Measurements from ENCODE around the gene KRTAP5-8. TPM values are rescaled to one million over a fixed set of nuclear protein-coding genes. Genes with fewer than 3 reads are reported as not detected.

KRTAP5-8 gene
- total RNA-seq, 1 experiment from 2014 or later: not detected

DNA sequence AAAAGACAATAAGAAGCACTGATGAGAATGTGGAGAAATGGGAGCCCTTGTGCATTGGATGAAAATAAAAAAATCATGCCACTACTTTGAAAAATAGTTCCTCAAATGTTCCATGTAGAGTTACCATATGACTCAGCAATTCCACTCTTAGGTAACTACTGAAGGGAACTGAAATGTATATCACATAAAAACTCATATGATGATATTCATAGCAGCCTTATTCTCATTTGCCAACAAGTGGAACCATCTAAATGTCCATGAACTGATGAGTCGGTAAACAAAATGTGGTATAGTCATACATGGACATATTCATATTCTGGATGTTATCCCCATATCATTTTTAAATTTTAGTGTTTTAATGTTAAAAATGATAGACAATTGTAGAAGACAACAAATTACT lies 13.9 kb downstream of the KRTAP5-8 start:
- H3K4me3 Mint-ChIP-seq (ENCODE audit: unreplicated experiment): no peak overlapping the region
- Histone ChIP-seq H3K36me3 (ENCODE audit: control insufficient read depth, insufficient read depth, low read length) (no peaks in the 10 kb centered on the region), H3K9me3 (no peaks in the 10 kb centered on the region), H3K27me3 (replicated peaks; ENCODE audit: control insufficient read depth, insufficient read depth, low read length) (no peaks in the 10 kb centered on the region), H3K4me3 (ENCODE audit: low read depth, low read length) (no peak overlapping the region), H3K4me1 (no peaks in the 10 kb centered on the region)
- BruUV-seq (replicated peaks): no TSS peak
- no peak for TF ChIP-seq CTCF (IDR thresholded peaks at IDR 0.05; ENCODE audit: insufficient read depth in 1 of 2, low read depth in 1 of 2, low read length in 1 of 2, severe bottlenecking in 1 of 2, unreplicated experiment in 1 of 2)
- peaks cover under 1% of the 10 kb centered on the region for H3K9me3 Mint-ChIP-seq (ENCODE audit: unreplicated experiment)
- POLR2A ChIA-PET: no interaction called here
- H3K27ac Mint-ChIP-seq (ENCODE audit: unreplicated experiment): no peak overlapping the region
- CTCF ChIA-PET: interaction anchor here (0.9 kb wide), 1 partner anchor 28 kb away, joined by 4 read pairs; no protein-coding TSS in a partner anchor
- no peaks in the 10 kb centered on the region for H3K4me1 Mint-ChIP-seq (ENCODE audit: low read depth, unreplicated experiment)
- intact Hi-C loops (cut with micrococcal nuclease; ENCODE audit: unreplicated experiment): no loop called here
- DNase-seq: no peak
- H3K36me3 Mint-ChIP-seq (ENCODE audit: insufficient read depth, unreplicated experiment): no peaks in the 10 kb centered on the region
- H3K27me3 Mint-ChIP-seq (ENCODE audit: insufficient read depth, unreplicated experiment): peaks cover 5% of the 10 kb centered on the region

DNA sequence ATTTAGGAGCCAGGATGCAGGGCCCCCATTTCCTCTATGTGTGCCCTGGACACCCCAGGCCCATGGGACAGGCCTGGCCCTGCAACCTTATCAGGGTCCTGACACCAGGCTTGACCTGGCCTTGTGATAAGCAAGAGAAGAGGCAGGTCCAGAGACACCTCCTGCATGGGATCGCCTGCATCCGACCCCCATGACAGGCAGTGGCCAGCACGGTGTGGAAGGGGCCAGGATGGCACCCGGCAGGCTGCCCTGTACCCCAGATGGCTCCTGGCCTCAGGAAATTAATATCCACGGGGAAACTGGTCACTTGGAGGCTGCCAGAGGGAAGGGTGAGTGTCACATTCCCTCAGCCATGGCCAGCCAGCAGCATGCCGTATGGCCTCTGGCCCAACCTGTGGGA lies 17.2 kb downstream of the KRTAP5-8 start:
- H3K27me3 ChIP-seq (replicated peaks; ENCODE audit: control insufficient read depth, insufficient read depth, low read length): no peaks in the 10 kb centered on the region

DNA sequence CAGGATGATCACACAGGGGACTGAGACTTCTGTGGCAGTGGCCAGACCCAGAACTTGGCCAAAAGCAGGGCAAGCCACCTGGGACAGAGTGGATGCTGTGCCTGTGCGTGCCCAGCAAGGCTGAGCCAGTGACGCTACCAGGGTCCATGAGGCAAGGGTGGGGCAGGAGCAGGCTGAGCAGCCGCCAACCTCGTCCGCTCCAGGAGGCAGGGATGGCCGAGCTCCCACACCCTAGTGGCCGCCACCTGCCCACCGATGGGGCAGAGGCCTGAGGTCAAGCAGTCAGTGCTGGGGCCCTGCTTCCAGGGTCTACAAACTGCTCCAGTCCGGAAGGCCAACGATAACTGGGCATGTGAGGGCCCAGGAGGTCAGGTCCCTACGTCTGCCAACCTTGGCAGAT lies 17.7 kb downstream of the KRTAP5-8 start:
- H3K4me3 ChIP-seq (ENCODE audit: low read depth, low read length): no peak overlapping the region
- H3K36me3 ChIP-seq (ENCODE audit: control insufficient read depth, insufficient read depth, low read length): no peaks in the 10 kb centered on the region
- Mint-ChIP-seq H3K4me3 (ENCODE audit: unreplicated experiment) (no peak overlapping the region), H3K9me3 (ENCODE audit: unreplicated experiment) (no peaks in the 10 kb centered on the region), H3K27me3 (ENCODE audit: insufficient read depth, unreplicated experiment) (no peaks in the 10 kb centered on the region), H3K27ac (ENCODE audit: unreplicated experiment) (no peak overlapping the region), H3K36me3 (ENCODE audit: insufficient read depth, unreplicated experiment) (no peaks in the 10 kb centered on the region), H3K4me1 (ENCODE audit: low read depth, unreplicated experiment) (no peaks in the 10 kb centered on the region)
- H3K27me3 ChIP-seq (replicated peaks; ENCODE audit: control insufficient read depth, insufficient read depth, low read length): no peaks in the 10 kb centered on the region
- ChIA-PET POLR2A (no interaction called here), CTCF (no interaction called here)
- no peak for TF ChIP-seq CTCF (IDR thresholded peaks at IDR 0.05; ENCODE audit: insufficient read depth in 1 of 2, low read depth in 1 of 2, low read length in 1 of 2, severe bottlenecking in 1 of 2, unreplicated experiment in 1 of 2)
- H3K9me3 ChIP-seq: peaks cover 6% of the 10 kb centered on the region
- no peaks in the 10 kb centered on the region for H3K4me1 ChIP-seq
- no TSS peak for BruUV-seq (replicated peaks)
- intact Hi-C loops (cut with micrococcal nuclease; ENCODE audit: unreplicated experiment): no loop called here
- DNase-seq: no peak

More for the DNA sequence above, 17.2 kb downstream of the KRTAP5-8 start:
- Mint-ChIP-seq H3K27ac (ENCODE audit: unreplicated experiment) (no peak overlapping the region), H3K27me3 (ENCODE audit: insufficient read depth, unreplicated experiment) (no peaks in the 10 kb centered on the region), H3K36me3 (ENCODE audit: insufficient read depth, unreplicated experiment) (no peaks in the 10 kb centered on the region), H3K4me1 (ENCODE audit: low read depth, unreplicated experiment) (no peaks in the 10 kb centered on the region), H3K4me3 (ENCODE audit: unreplicated experiment) (no peak overlapping the region), H3K9me3 (ENCODE audit: unreplicated experiment) (no peaks in the 10 kb centered on the region)
- Histone ChIP-seq H3K36me3 (ENCODE audit: control insufficient read depth, insufficient read depth, low read length) (no peaks in the 10 kb centered on the region), H3K4me3 (ENCODE audit: low read depth, low read length) (no peak overlapping the region), H3K9me3 (peaks cover 6% of the 10 kb centered on the region), H3K4me1 (no peaks in the 10 kb centered on the region)
- TF ChIP-seq CTCF (IDR thresholded peaks at IDR 0.05; ENCODE audit: insufficient read depth in 1 of 2, low read depth in 1 of 2, low read length in 1 of 2, severe bottlenecking in 1 of 2, unreplicated experiment in 1 of 2): no peak
- intact Hi-C loops (cut with micrococcal nuclease; ENCODE audit: unreplicated experiment): no loop called here
- ChIA-PET CTCF (no interaction called here), POLR2A (interaction anchor here (0.8 kb wide), 1 partner anchor 107 kb away, joined by 3 read pairs; the partner anchor contains the start of gene DHCR7)
- BruUV-seq (replicated peaks): no TSS peak
- DNase-seq: peak in 1 of 2 experiments; percentile 35
